Brain microvascular endothelial cell (primary cell): ENCODE measurements around the gene PNPLA7.
A peak's percentile ranks its signal among the peaks of the same experiment; 100 is the strongest.
"Not testable (repeated sequence)": the region's sequence is repeated elsewhere in the genome, so short reads cannot be mapped to it uniquely, and the experiment has no call there.

Source experiments
- DNase-seq: peaks from one replicate; pipeline ENCODE4 v3.0.0-alpha.2; 2020
- H3K27ac ChIP-seq: fragments of 250-450 bp; sonication (Bioruptor Pico); 2 replicates; pipeline ENCODE4 v1.5.1; 2020; ENCODE audit warnings: mild to moderate bottlenecking, moderate library complexity
- H3K27me3 ChIP-seq: fragments of 250-450 bp; sonication (Bioruptor Pico); replicated peaks from 2 replicates; pipeline ENCODE4 v1.5.1; 2020; ENCODE audit warnings: mild to moderate bottlenecking
- H3K36me3 ChIP-seq: fragments of 250-450 bp; sonication (Bioruptor Pico); replicated peaks from 2 replicates; pipeline ENCODE4 v1.5.1; 2020; ENCODE audit warnings: mild to moderate bottlenecking
- H3K4me3 ChIP-seq: 2 replicates; pipeline ENCODE4 v1.5.1; 2011; ENCODE audit warnings: low read depth, mild to moderate bottlenecking, control low read depth, low read length, moderate library complexity
- in situ Hi-C: cut with HindIII; loops from 2 replicates; pipeline ENCODE4 v1.10.0; 2017; ENCODE audit warnings: low sequenced_read_pairs, low pct_ligation_motif_present
- TF ChIP-seq, protein P1 (sequence below): IDR thresholded peaks from 2 replicates; pipeline ENCODE4 v1.5.1; 2011; ENCODE audit warnings: low read depth, mild to moderate bottlenecking, moderate library complexity, low read length, control low read depth, inconsistent platforms; ENCODE audit errors: missing control alignments

Gene PNPLA7

DNA sequence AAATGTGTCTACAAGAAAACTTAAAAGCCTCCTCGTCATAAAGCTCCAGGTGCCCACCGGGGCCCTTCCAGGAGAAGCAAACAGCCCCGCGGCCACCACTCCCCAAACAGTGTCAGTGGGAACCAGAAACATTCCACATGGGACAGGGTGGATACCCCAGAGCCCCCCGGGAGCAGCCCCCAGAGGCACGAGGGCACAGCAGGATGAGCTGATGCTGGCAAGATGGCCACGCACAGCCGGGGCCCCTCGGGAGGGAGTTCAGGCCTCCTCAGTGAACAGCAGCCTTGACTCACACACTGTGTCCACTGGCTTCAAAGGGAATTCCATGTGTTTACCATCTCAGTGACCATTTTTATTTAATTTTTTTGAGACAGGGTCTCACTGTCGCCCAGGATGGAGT lies 137.8 kb downstream of the PNPLA7 start:
- peak overlapping the region; percentile 54 for H3K27ac ChIP-seq
- TF ChIP-seq, protein P1, sequence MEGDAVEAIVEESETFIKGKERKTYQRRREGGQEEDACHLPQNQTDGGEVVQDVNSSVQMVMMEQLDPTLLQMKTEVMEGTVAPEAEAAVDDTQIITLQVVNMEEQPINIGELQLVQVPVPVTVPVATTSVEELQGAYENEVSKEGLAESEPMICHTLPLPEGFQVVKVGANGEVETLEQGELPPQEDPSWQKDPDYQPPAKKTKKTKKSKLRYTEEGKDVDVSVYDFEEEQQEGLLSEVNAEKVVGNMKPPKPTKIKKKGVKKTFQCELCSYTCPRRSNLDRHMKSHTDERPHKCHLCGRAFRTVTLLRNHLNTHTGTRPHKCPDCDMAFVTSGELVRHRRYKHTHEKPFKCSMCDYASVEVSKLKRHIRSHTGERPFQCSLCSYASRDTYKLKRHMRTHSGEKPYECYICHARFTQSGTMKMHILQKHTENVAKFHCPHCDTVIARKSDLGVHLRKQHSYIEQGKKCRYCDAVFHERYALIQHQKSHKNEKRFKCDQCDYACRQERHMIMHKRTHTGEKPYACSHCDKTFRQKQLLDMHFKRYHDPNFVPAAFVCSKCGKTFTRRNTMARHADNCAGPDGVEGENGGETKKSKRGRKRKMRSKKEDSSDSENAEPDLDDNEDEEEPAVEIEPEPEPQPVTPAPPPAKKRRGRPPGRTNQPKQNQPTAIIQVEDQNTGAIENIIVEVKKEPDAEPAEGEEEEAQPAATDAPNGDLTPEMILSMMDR = no peak
- no peaks in the 10 kb centered on the region for H3K27me3 ChIP-seq
- H3K36me3 ChIP-seq = no peaks in the 10 kb centered on the region
- no peak overlapping the region for H3K4me3 ChIP-seq
- in situ Hi-C loops = no loop called here
- DNase-seq = peak; percentile 47

DNA sequence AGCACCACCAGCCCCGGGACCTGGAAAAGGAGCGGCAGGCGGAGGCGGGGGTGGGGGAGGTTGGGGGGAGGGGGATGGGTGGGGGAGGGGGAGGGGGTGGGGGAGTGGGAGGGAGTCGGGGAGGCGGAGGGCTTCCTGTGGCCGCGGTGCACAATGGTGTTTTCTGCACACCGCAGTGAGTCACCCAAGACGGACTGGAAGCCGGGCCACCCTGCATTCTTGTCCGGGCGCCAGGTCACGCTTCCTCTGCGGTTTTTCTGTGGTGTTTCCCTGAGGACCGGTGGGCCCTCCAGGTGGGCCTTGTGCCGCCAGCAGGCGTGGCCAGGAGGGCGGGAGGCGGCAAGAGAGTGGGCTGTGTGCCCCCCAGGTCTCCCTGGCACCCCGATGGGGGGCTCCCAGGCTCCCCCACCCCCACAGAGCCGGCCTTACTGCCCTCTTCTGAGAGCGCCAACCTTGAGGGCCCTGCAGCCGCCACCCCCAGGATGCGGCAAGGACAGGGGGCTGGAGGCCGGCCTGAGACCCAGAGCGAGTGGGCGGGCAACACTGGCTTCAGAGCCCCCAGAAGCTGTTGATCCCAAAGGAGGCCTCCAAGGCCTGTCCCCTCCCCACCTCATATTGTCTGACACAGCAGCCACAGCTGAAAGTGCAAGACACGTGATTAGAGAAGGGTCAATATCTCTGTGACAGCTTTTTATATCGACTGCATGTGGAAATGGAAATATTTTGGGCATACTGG lies 138.4 kb downstream of the PNPLA7 start:
- DNase-seq = peak; percentile 90
- no peaks in the 10 kb centered on the region for H3K27me3 ChIP-seq
- no peaks in the 10 kb centered on the region for H3K36me3 ChIP-seq
- TF ChIP-seq, protein P1 = no peak
- in situ Hi-C loops = no loop called here
- peak overlapping the region; percentile 54 for H3K27ac ChIP-seq
- peak overlapping the region; percentile 17 for H3K4me3 ChIP-seq

DNA sequence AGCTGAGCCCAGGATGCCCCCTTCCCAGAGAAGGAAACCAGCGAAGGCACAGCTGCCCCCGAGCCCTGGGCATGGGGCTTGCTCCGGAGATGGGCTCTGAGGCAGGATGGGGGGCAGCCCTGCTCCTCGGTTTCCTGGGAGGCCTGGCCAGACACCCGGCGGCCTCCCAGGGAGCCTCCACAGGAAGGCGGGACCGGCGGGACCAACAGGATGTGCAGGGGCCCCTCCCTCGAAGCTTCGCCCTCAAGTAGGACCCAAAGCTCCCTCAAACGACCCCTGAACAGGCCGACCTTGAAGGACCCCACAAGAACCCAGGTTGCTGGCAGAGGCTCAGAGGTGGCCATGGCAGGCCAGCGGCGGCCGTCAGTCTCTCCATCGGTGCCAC lies 138.9 kb downstream of the PNPLA7 start:
- TF ChIP-seq, protein P1 = no peak
- no peak for DNase-seq
- in situ Hi-C loops = no loop called here
- H3K27ac ChIP-seq = no peak overlapping the region
- H3K36me3 ChIP-seq = no peaks in the 10 kb centered on the region
- no peaks in the 10 kb centered on the region for H3K27me3 ChIP-seq
- peak overlapping the region; percentile 17 for H3K4me3 ChIP-seq

- Histone ChIP-seq H3K27ac (no peak overlapping the region), H3K36me3 (no peaks in the 10 kb centered on the region), H3K4me3 (no peak overlapping the region), H3K27me3 (no peaks in the 10 kb centered on the region)
- in situ Hi-C loops = no loop called here
- no peak for DNase-seq
- TF ChIP-seq, protein P1 = no peak
Observed at GRCh38 chr9:137410891-137411249, 139.3 kb downstream of the PNPLA7 start.

GRCh38 chr9:137410236-137410890 lies 139.8 kb downstream of the PNPLA7 start:
- DNase-seq, H3K36me3 ChIP-seq, H3K27me3 ChIP-seq, H3K4me3 ChIP-seq, in situ Hi-C loops, H3K27ac ChIP-seq: not testable (repeated sequence)
